WTC11 (cell line): Measurements from ENCODE around the gene BORCS5. TPM values are rescaled to one million over a fixed set of nuclear protein-coding genes. Genes with fewer than 3 reads are reported as not detected.

Experiments
- ATAC-seq: fragments of 200-7000 bp; cut with Tn5 transposase; 2 replicates; pipeline ENCODE4 v1.10.0; 2021; ENCODE audit warnings: mild to moderate bottlenecking, moderate library complexity
- CTCF ChIA-PET: fragments of 300-600 bp; sonication (Branson Sonifier 250); formaldehyde crosslinking; loops from one replicate; lab custom pipeline; 2021; ENCODE audit warnings: antibody characterized with exemption; lab: Charles Lee
- POLR2A ChIA-PET: fragments of 350-600 bp; sonication (Branson Sonifier 250); formaldehyde crosslinking; loops from one replicate; lab custom pipeline; 2021; ENCODE audit warnings: antibody characterized with exemption; lab: Charles Lee
- DNase-seq: peaks from one replicate; pipeline ENCODE4 v3.0.0; 2021; ENCODE audit warnings: low spot score
- H3K27ac Mint-ChIP-seq: 2 replicates; pipeline ENCODE4 v1.8.0; 2021; ENCODE audit warnings: mixed read lengths
- H3K27me3 Mint-ChIP-seq: 2 replicates; pipeline ENCODE4 v1.8.0; 2021; ENCODE audit warnings: low read depth, mild to moderate bottlenecking, moderate library complexity, mixed read lengths
- H3K36me3 Mint-ChIP-seq: 2 replicates; pipeline ENCODE4 v1.8.0; 2021; ENCODE audit warnings: mixed read lengths
- H3K4me1 Mint-ChIP-seq: 2 replicates; pipeline ENCODE4 v1.8.0; 2022; ENCODE audit warnings: mixed read lengths
- H3K4me3 Mint-ChIP-seq: 2 replicates; pipeline ENCODE4 v1.8.0; 2021; ENCODE audit warnings: mild to moderate bottlenecking, moderate library complexity, mixed read lengths
- H3K9me3 Mint-ChIP-seq: 2 replicates; pipeline ENCODE4 v1.8.0; 2021; ENCODE audit warnings: mixed read lengths
- ELF4 ChIP-seq: sonication (generic); formaldehyde crosslinking; IDR thresholded peaks from 2 replicates; pipeline ENCODE4 v1.8.1; 2022; ENCODE audit warnings: low read depth, mild to moderate bottlenecking, moderate library complexity, missing genetic modification reagents
- FOXK1 ChIP-seq: sonication (generic); formaldehyde crosslinking; IDR thresholded peaks from 2 replicates; pipeline ENCODE4 v1.8.0; 2022; ENCODE audit warnings: mild to moderate bottlenecking, moderate library complexity, missing genetic modification reagents
- IRF2 ChIP-seq: sonication (generic); formaldehyde crosslinking; IDR thresholded peaks from 2 replicates; pipeline ENCODE4 v1.8.0; 2022; ENCODE audit warnings: low read depth, missing genetic modification reagents, borderline replicate concordance
- NR3C1 ChIP-seq: sonication (generic); formaldehyde crosslinking; conservative IDR thresholded peaks from 2 replicates; pipeline ENCODE4 v1.8.1; 2023; ENCODE audit warnings: low read depth, mild to moderate bottlenecking, missing genetic modification reagents
- PRRX2 ChIP-seq: fragments of 250-450 bp; sonication (Bioruptor Pico); IDR thresholded peaks from 2 replicates; pipeline ENCODE4 v1.8.0; 2021; ENCODE audit warnings: mild to moderate bottlenecking
- TEAD4 ChIP-seq: sonication (generic); formaldehyde crosslinking; IDR thresholded peaks from 2 replicates; pipeline ENCODE4 v1.8.0; 2022; ENCODE audit warnings: mild to moderate bottlenecking, missing genetic modification reagents
- ZNF671 ChIP-seq: fragments of 250-450 bp; sonication (Bioruptor Pico); IDR thresholded peaks from 2 replicates; pipeline ENCODE4 v1.8.0; 2021; ENCODE audit warnings: mild to moderate bottlenecking
- total RNA-seq: library from RNA; stranded (reverse); gene quantifications from 3 replicates; pipeline ENCODE4 v1.2.3, GENCODE V29; 2021
- TF ChIP-seq, protein P1 (sequence below): sonication (generic); formaldehyde crosslinking; IDR thresholded peaks from 2 replicates; pipeline ENCODE4 v1.8.1; 2022; ENCODE audit warnings: low read depth, mild to moderate bottlenecking, moderate library complexity, missing genetic modification reagents, borderline replicate concordance
- TF ChIP-seq, protein P2 (sequence below): fragments of 200-600 bp; IDR thresholded peaks from 2 replicates; pipeline ENCODE4 v1.8.0; 2022; ENCODE audit warnings: antibody characterized with exemption
- TF ChIP-seq, protein P3 (sequence below): sonication (generic); formaldehyde crosslinking; IDR thresholded peaks from 2 replicates; pipeline ENCODE4 v1.8.1; 2022; ENCODE audit warnings: low read depth, missing genetic modification reagents, borderline replicate concordance
- TF ChIP-seq, protein P4 (sequence below): sonication (generic); formaldehyde crosslinking; IDR thresholded peaks from 2 replicates; pipeline ENCODE4 v1.8.0; 2022; ENCODE audit warnings: mild to moderate bottlenecking, missing genetic modification reagents

Gene BORCS5
- total RNA-seq, 1 experiment from 2014 or later: 16.4 TPM

DNA sequence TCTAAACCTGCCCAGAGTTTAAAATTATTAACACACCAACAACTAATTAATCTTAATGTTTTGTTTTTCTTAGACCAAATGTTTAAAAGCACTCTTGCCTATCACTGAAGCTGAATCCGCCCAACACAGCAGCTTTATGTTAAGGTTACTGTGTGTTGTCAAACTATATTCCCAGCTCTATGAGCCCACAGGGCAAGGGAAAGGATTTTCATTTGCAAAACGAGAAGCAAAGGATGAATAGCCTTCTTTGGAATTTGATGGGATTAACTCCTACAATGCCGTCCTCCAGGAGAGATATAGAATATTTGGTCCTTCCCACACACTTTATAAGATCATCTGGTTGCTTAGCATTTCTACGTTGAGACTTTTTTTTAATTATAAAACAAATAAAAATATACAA lies 162.0 kb downstream of the BORCS5 start:
- Mint-ChIP-seq H3K27me3 (no peaks in the 10 kb centered on the region), H3K9me3 (no peaks in the 10 kb centered on the region), H3K4me1 (peaks cover 48% of the 10 kb centered on the region), H3K27ac (peak overlapping the region; percentile 19; the same call in 1 of the 2 replicates), H3K4me3 (no peak overlapping the region), H3K36me3 (peaks cover 36% of the 10 kb centered on the region)
- no peak; the same call in 1 of the 2 replicates for ATAC-seq
- ChIA-PET CTCF (interaction anchor here (1.7 kb wide), 1 partner anchor 15 kb away, joined by 9 read pairs; no protein-coding TSS in a partner anchor), POLR2A (interaction anchor here (0.7 kb wide), 1 partner anchor 20 kb away, joined by 3 read pairs; no protein-coding TSS in a partner anchor)
- no peak for DNase-seq
- TF ChIP-seq ZNF671 (CRISPR knock-in tag) (no peak), NR3C1 (CRISPR knock-in tag) (no peak), IRF2 (CRISPR knock-in tag) (no peak), TEAD4 (CRISPR knock-in tag) (no peak), ELF4 (CRISPR knock-in tag) (no peak), FOXK1 (CRISPR knock-in tag) (no peak), PRRX2 (CRISPR knock-in tag) (no peak)
- TF ChIP-seq, protein P1, sequence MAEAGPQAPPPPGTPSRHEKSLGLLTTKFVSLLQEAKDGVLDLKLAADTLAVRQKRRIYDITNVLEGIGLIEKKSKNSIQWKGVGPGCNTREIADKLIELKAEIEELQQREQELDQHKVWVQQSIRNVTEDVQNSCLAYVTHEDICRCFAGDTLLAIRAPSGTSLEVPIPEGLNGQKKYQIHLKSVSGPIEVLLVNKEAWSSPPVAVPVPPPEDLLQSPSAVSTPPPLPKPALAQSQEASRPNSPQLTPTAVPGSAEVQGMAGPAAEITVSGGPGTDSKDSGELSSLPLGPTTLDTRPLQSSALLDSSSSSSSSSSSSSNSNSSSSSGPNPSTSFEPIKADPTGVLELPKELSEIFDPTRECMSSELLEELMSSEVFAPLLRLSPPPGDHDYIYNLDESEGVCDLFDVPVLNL (CRISPR knock-in tag): no peak
- TF ChIP-seq, protein P2, sequence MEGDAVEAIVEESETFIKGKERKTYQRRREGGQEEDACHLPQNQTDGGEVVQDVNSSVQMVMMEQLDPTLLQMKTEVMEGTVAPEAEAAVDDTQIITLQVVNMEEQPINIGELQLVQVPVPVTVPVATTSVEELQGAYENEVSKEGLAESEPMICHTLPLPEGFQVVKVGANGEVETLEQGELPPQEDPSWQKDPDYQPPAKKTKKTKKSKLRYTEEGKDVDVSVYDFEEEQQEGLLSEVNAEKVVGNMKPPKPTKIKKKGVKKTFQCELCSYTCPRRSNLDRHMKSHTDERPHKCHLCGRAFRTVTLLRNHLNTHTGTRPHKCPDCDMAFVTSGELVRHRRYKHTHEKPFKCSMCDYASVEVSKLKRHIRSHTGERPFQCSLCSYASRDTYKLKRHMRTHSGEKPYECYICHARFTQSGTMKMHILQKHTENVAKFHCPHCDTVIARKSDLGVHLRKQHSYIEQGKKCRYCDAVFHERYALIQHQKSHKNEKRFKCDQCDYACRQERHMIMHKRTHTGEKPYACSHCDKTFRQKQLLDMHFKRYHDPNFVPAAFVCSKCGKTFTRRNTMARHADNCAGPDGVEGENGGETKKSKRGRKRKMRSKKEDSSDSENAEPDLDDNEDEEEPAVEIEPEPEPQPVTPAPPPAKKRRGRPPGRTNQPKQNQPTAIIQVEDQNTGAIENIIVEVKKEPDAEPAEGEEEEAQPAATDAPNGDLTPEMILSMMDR: no peak
- TF ChIP-seq, protein P3, sequence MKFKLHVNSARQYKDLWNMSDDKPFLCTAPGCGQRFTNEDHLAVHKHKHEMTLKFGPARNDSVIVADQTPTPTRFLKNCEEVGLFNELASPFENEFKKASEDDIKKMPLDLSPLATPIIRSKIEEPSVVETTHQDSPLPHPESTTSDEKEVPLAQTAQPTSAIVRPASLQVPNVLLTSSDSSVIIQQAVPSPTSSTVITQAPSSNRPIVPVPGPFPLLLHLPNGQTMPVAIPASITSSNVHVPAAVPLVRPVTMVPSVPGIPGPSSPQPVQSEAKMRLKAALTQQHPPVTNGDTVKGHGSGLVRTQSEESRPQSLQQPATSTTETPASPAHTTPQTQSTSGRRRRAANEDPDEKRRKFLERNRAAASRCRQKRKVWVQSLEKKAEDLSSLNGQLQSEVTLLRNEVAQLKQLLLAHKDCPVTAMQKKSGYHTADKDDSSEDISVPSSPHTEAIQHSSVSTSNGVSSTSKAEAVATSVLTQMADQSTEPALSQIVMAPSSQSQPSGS (CRISPR knock-in tag): no peak
- TF ChIP-seq, protein P4, sequence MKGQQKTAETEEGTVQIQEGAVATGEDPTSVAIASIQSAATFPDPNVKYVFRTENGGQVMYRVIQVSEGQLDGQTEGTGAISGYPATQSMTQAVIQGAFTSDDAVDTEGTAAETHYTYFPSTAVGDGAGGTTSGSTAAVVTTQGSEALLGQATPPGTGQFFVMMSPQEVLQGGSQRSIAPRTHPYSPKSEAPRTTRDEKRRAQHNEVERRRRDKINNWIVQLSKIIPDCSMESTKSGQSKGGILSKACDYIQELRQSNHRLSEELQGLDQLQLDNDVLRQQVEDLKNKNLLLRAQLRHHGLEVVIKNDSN (CRISPR knock-in tag): no peak

Other genes starting within 250 kb of the BORCS5 start
- 61.9 to 72.8 TPM (median 68.8 TPM) in 3 replicates for gene LRP6, start 90.0 kb upstream of the BORCS5 start, total RNA-seq
- gene MANSC1, start 6.8 kb upstream of the BORCS5 start, total RNA-seq: 6.8 to 10.7 TPM (median 10.6 TPM) in 3 replicates
- gene DUSP16, start 205.8 kb downstream of the BORCS5 start, total RNA-seq: 51.9 to 52.5 TPM (median 52.4 TPM) in 3 replicates